ENCODE data around the gene INHBC.

Gene INHBC

GRCh38 chr12:57434517-57435223 is at the start of gene INHBC:
INHBC (plus strand) TSS chr12:57434784; CDS start chr12:57434887, 103 bp downstream.
- no peaks in the 10 kb centered on the region for H3K9me3 ChIP-seq (ENCODE audit: control insufficient read depth, low read length)
- no peaks in the 10 kb centered on the region for H3K27me3 ChIP-seq (ENCODE audit: control insufficient read depth, insufficient read depth, low read length)
- no peak within 1 kb of the TSS for H3K4me2 ChIP-seq (ENCODE audit: low read length)
- no peak for TF ChIP-seq CTCF (IDR thresholded peaks at IDR 0.05)
- no peaks in the 10 kb centered on the region for H3K79me2 ChIP-seq
- H2AFZ ChIP-seq = peak within 1 kb of the TSS; percentile 41
- no peak within 1 kb of the TSS for H3K9ac ChIP-seq
- no peaks in the 10 kb centered on the region for H3K36me3 ChIP-seq (ENCODE audit: control insufficient read depth, insufficient read depth, low read length)
- H3K27ac ChIP-seq = no peak within 1 kb of the TSS
- no peak within 1 kb of the TSS for H3K4me3 ChIP-seq (ENCODE audit: low read depth, low read length)
- H3K4me1 ChIP-seq = no peaks in the 10 kb centered on the region

GRCh38 chr12:57385586-57385985 is 49.0 kb upstream of the INHBC start:
- no peak overlapping the region for H3K27ac ChIP-seq
- no peak overlapping the region for H2AFZ ChIP-seq
- no peaks in the 10 kb centered on the region for H3K36me3 ChIP-seq (ENCODE audit: control insufficient read depth, insufficient read depth, low read length)
- H3K9ac ChIP-seq = no peak overlapping the region
- no peaks in the 10 kb centered on the region for H3K9me3 ChIP-seq (ENCODE audit: control insufficient read depth, low read length)
- H3K79me2 ChIP-seq = peaks cover 11% of the 10 kb centered on the region
- H3K4me3 ChIP-seq (ENCODE audit: low read depth, low read length) = no peak overlapping the region
- H3K27me3 ChIP-seq (ENCODE audit: control insufficient read depth, insufficient read depth, low read length) = no peaks in the 10 kb centered on the region
- H3K4me1 ChIP-seq = no peaks in the 10 kb centered on the region
- H3K4me2 ChIP-seq (ENCODE audit: low read length) = no peak overlapping the region
- no peak for TF ChIP-seq CTCF (IDR thresholded peaks at IDR 0.05)

GRCh38 chr12:57386187-57386720 is 48.3 kb upstream of the INHBC start:
- H3K27me3 ChIP-seq (ENCODE audit: control insufficient read depth, insufficient read depth, low read length) = no peaks in the 10 kb centered on the region
- H3K79me2 ChIP-seq = peaks cover 8% of the 10 kb centered on the region
- no peaks in the 10 kb centered on the region for H3K4me1 ChIP-seq
- no peak overlapping the region for H3K4me3 ChIP-seq (ENCODE audit: low read depth, low read length)
- H3K36me3 ChIP-seq (ENCODE audit: control insufficient read depth, insufficient read depth, low read length) = no peaks in the 10 kb centered on the region
- no peak overlapping the region for H2AFZ ChIP-seq
- no peak overlapping the region for H3K9ac ChIP-seq
- H3K9me3 ChIP-seq (ENCODE audit: control insufficient read depth, low read length) = no peaks in the 10 kb centered on the region
- H3K27ac ChIP-seq = no peak overlapping the region
- H3K4me2 ChIP-seq (ENCODE audit: low read length) = no peak overlapping the region
- TF ChIP-seq CTCF (IDR thresholded peaks at IDR 0.05) = no peak

GRCh38 chr12:57388425-57388824 is 46.2 kb upstream of the INHBC start:
- Histone ChIP-seq H2AFZ (no peak overlapping the region), H3K9ac (no peak overlapping the region), H3K27me3 (ENCODE audit: control insufficient read depth, insufficient read depth, low read length) (no peaks in the 10 kb centered on the region), H3K4me3 (ENCODE audit: low read depth, low read length) (no peak overlapping the region), H3K79me2 (peaks cover 13% of the 10 kb centered on the region), H3K27ac (no peak overlapping the region), H3K4me1 (no peaks in the 10 kb centered on the region), H3K4me2 (ENCODE audit: low read length) (no peak overlapping the region), H3K36me3 (ENCODE audit: control insufficient read depth, insufficient read depth, low read length) (no peaks in the 10 kb centered on the region), H3K9me3 (ENCODE audit: control insufficient read depth, low read length) (no peaks in the 10 kb centered on the region)
- no peak for TF ChIP-seq CTCF (IDR thresholded peaks at IDR 0.05)

GRCh38 chr12:57389033-57389432 is 45.6 kb upstream of the INHBC start:
- TF ChIP-seq CTCF (IDR thresholded peaks at IDR 0.05) = no peak
- H3K9me3 ChIP-seq (ENCODE audit: control insufficient read depth, low read length) = no peaks in the 10 kb centered on the region
- no peak overlapping the region for H3K27ac ChIP-seq
- H3K4me3 ChIP-seq (ENCODE audit: low read depth, low read length) = no peak overlapping the region
- peaks cover 17% of the 10 kb centered on the region for H3K79me2 ChIP-seq
- no peaks in the 10 kb centered on the region for H3K4me1 ChIP-seq
- H3K27me3 ChIP-seq (ENCODE audit: control insufficient read depth, insufficient read depth, low read length) = no peaks in the 10 kb centered on the region
- H2AFZ ChIP-seq = no peak overlapping the region
- no peak overlapping the region for H3K4me2 ChIP-seq (ENCODE audit: low read length)
- no peak overlapping the region for H3K9ac ChIP-seq
- H3K36me3 ChIP-seq (ENCODE audit: control insufficient read depth, insufficient read depth, low read length) = no peaks in the 10 kb centered on the region
